ENCODE measurements around the gene SDK1.

DNA sequence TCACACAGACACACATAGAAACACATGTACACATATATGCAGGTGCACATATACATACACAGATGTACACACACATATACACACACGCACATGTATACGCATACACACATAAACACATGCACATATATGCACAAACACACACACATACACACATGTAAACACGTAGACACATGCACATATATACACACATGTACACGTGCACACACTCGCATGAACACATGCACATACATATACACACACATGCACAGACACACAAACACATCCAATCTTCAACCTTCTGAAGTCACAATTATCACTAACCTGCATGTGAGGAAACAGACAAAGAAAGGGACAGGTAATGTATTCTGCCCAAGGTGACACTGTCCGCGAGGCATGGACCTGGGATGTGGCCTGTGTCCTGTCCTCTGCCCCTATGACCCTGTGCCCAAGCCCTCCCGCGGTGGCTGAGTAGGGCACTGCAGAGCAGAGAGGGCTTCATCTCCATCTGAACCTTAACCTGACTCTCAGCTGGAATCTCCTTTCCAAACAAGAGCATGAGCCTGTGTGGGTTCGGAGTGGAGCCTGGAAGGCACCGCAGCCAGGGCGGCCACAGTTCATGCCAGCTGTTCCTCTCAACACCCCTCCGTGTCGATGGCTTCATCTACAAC is 660.9 kb downstream of the SDK1 start:
- TF ChIP-seq EZH2phosphoT487 (IDR thresholded peaks at IDR 0.05; ENCODE audit: insufficient read depth, low read depth) (no peak), EZH2 (IDR thresholded peaks at IDR 0.05; ENCODE audit: insufficient read depth, poor library complexity, severe bottlenecking) (no peak)

Data from GM23248 (cell line).